ENCODE results near the gene OSBPL1A.

DNA sequence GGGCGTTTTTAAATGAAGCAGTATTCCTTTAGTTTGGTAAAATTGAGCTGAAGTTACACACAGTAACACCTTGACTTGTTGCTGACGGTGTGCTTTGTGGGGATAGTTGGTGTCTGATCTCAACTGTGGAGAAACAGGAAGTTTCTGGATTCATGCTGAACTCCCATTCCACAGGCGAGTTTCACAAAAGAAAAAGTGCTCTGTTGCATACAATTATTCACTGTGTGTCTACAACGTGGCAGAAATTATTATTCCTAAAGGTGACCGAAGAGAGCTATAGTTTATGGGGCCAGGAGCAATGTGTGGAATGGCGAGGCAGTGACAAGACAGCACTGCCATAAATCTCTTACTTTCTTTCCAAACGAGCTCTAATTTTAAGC, 259.2 kb downstream of the OSBPL1A start:
- TF ChIP-seq, protein P1, sequence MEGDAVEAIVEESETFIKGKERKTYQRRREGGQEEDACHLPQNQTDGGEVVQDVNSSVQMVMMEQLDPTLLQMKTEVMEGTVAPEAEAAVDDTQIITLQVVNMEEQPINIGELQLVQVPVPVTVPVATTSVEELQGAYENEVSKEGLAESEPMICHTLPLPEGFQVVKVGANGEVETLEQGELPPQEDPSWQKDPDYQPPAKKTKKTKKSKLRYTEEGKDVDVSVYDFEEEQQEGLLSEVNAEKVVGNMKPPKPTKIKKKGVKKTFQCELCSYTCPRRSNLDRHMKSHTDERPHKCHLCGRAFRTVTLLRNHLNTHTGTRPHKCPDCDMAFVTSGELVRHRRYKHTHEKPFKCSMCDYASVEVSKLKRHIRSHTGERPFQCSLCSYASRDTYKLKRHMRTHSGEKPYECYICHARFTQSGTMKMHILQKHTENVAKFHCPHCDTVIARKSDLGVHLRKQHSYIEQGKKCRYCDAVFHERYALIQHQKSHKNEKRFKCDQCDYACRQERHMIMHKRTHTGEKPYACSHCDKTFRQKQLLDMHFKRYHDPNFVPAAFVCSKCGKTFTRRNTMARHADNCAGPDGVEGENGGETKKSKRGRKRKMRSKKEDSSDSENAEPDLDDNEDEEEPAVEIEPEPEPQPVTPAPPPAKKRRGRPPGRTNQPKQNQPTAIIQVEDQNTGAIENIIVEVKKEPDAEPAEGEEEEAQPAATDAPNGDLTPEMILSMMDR (IDR thresholded peaks at IDR 0.05), result no peak
- TF ChIP-seq POLR2A (IDR thresholded peaks at IDR 0.05) (no peak), EP300 (IDR thresholded peaks at IDR 0.05) (no peak)
